Endothelial cell of umbilical vein (primary cell): ENCODE data around the gene COL13A1. TPM values are rescaled to one million over a fixed set of nuclear protein-coding genes. Genes with fewer than 3 reads are reported as not detected.
A peak's percentile ranks its signal among the peaks of the same experiment; 100 is the strongest.

ENCODE experiments used
- BruUV-seq: library from RNA; stranded (reverse); fragments of 400-500 nt; replicated peaks from 2 replicates; lab custom pipeline; 2021; lab: Mats Ljungman, UMichigan
- CTCF ChIA-PET: fragments of 300-600, 350-600 bp; sonication (Branson Sonifier 250); formaldehyde crosslinking; loops from one replicate; lab custom pipeline; 2021; ENCODE audit warnings: antibody characterized with exemption, inconsistent platforms; lab: Charles Lee
- POLR2A ChIA-PET: fragments of 300-600, 350-600 bp; sonication (Branson Sonifier 250); formaldehyde crosslinking; loops from one replicate; lab custom pipeline; 2021; ENCODE audit warnings: antibody characterized with exemption, inconsistent platforms; lab: Charles Lee
- DNase-seq: peaks from one replicate; pipeline ENCODE4 v3.0.0-alpha.2; 2011; ENCODE audit warnings: low read depth, low spot score
- FAIRE-seq: peaks from 2 replicates; lab custom pipeline; 2011; peaks lifted over from hg19 to GRCh38; lab: Jason Lieb, UNC
- H2AFZ ChIP-seq: 2 replicates; pipeline ENCODE4 v1.6.0; 2012; ENCODE audit warnings: low read depth, low read length, control low read depth, inconsistent platforms
- H3K27ac ChIP-seq: 2 replicates; pipeline ENCODE4 v1.5.1; 2011; ENCODE audit warnings: low read depth, mild to moderate bottlenecking, control low read depth, low read length, moderate library complexity; ENCODE audit not compliant: insufficient read depth
- H3K27me3 ChIP-seq, 2 experiments: 2 replicates each; pipeline versions ENCODE4 v1.6.0 to v1.6.1; 2011; ENCODE audit warnings: low read length in 2 of 2, mixed read lengths in 1 of 2; ENCODE audit not compliant: control insufficient read depth in 2 of 2, insufficient read depth in 2 of 2
- H3K36me3 ChIP-seq, 2 experiments: 2 replicates in 1 of 2; 3 replicates in 1 of 2; pipeline ENCODE4 v1.5.1; 2011; ENCODE audit warnings: low read length in 2 of 2, mild to moderate bottlenecking in 1 of 2, moderate library complexity in 1 of 2; ENCODE audit not compliant: control insufficient read depth in 2 of 2, insufficient read depth in 2 of 2; ENCODE audit errors: extremely low read depth in 1 of 2
- H3K4me1 ChIP-seq: 3 replicates; pipeline ENCODE4 v1.5.1; 2011; ENCODE audit warnings: mild to moderate bottlenecking, low read length; ENCODE audit not compliant: control insufficient read depth, insufficient read depth; ENCODE audit errors: extremely low read depth
- H3K4me2 ChIP-seq: 2 replicates; pipeline ENCODE4 v1.6.1; 2011; ENCODE audit warnings: low read length, control low read depth, mixed read lengths; ENCODE audit not compliant: insufficient read depth
- H3K4me3 ChIP-seq, 3 experiments: fragments of 200-600 bp in 1 of 3; sonication (generic), shearing (Covaris generic) in 1 of 3; replicated peaks in 1 of 3; 2 replicates each; pipeline ENCODE4 v1.5.1; 2011 to 2016; ENCODE audit warnings: control low read depth in 3 of 3, low read length in 3 of 3, mild to moderate bottlenecking in 2 of 3, inconsistent platforms in 1 of 3, low read depth in 1 of 3, moderate library complexity in 1 of 3; ENCODE audit not compliant: insufficient read depth in 1 of 3
- H3K79me2 ChIP-seq: 2 replicates; pipeline ENCODE4 v1.6.0; 2012; ENCODE audit warnings: low read length, inconsistent platforms; ENCODE audit not compliant: control insufficient read depth, insufficient read depth
- H3K9ac ChIP-seq: replicated peaks from 2 replicates; pipeline ENCODE3; 2011; ENCODE audit warnings: low read length, control low read depth; ENCODE audit not compliant: insufficient read depth; ENCODE audit errors: extremely low read depth
- H3K9me1 ChIP-seq: replicated peaks from 3 replicates; pipeline ENCODE4 v1.6.0; 2011; ENCODE audit warnings: mild to moderate bottlenecking, low read length; ENCODE audit not compliant: control insufficient read depth, insufficient read depth; ENCODE audit errors: extremely low read depth
- H3K9me3 ChIP-seq: replicated peaks from 2 replicates; pipeline ENCODE4 v1.5.1; 2012; ENCODE audit warnings: low read length, inconsistent platforms; ENCODE audit not compliant: control insufficient read depth, insufficient read depth
- H4K20me1 ChIP-seq: replicated peaks from 2 replicates; pipeline ENCODE3; 2011; ENCODE audit warnings: mild to moderate bottlenecking, low read length; ENCODE audit not compliant: control insufficient read depth, insufficient read depth; ENCODE audit errors: extremely low read depth
- EZH2 ChIP-seq: IDR thresholded peaks from 2 replicates; pipeline ENCODE4 v1.6.1; 2012; ENCODE audit warnings: borderline replicate concordance, low read depth, mild to moderate bottlenecking, moderate library complexity, low read length, inconsistent platforms; ENCODE audit not compliant: severe bottlenecking
- FOS ChIP-seq: IDR thresholded peaks from 2 replicates; pipeline ENCODE4 v1.6.1; 2011; ENCODE audit warnings: mild to moderate bottlenecking, low read length, moderate library complexity, borderline replicate concordance; ENCODE audit not compliant: insufficient read depth
- GATA2 ChIP-seq: IDR thresholded peaks from 2 replicates; pipeline ENCODE4 v1.7.0; 2011; ENCODE audit warnings: low read depth, mild to moderate bottlenecking, moderate library complexity, mixed read lengths, low read length; ENCODE audit not compliant: insufficient read length, insufficient read depth
- JUN ChIP-seq: IDR thresholded peaks from 2 replicates; pipeline ENCODE4 v1.6.1; 2011; ENCODE audit warnings: borderline replicate concordance, low read depth; ENCODE audit not compliant: insufficient read length, insufficient read depth
- MAX ChIP-seq: IDR thresholded peaks from 2 replicates; pipeline ENCODE4 v1.6.1; 2011; ENCODE audit not compliant: insufficient read depth, insufficient read length
- MYC ChIP-seq: IDR thresholded peaks from one replicate; pipeline ENCODE4 v1.6.1; 2011; ENCODE audit warnings: mild to moderate bottlenecking, low read depth, low read length
- POLR2A ChIP-seq: IDR thresholded peaks from 2 replicates; pipeline ENCODE4 v1.6.1; 2012; ENCODE audit warnings: low read depth, mild to moderate bottlenecking, control low read depth, low read length
- POLR2AphosphoS5 ChIP-seq: IDR thresholded peaks from 2 replicates; pipeline ENCODE4 v1.6.1; 2012; ENCODE audit warnings: low read depth, mild to moderate bottlenecking, control low read depth, low read length, moderate library complexity; ENCODE audit not compliant: insufficient read depth
- dilution Hi-C: fragments of 300-500 bp; cut with MboI; formaldehyde crosslinking; loops from one replicate; pipeline ENCODE4 v1.15.0; 2019; ENCODE audit warnings: low sequenced_read_pairs; ENCODE audit not compliant: extremely low pct_ligation_motif_present
- intact Hi-C: fragments of 100-400 bp; cut with micrococcal nuclease; formaldehyde crosslinking; loops from one replicate; pipeline ENCODE4 v1.10.0; 2022
- polyA plus RNA-seq, 4 experiments: library from polyadenylated mRNA; depleted of rRNA in 3 of 4; stranded (reverse) in 3 of 4; unstranded in 1 of 4; fragments of >200 nt; gene quantifications; 2 replicates each; pipeline versions ENCODE4 v1.2.1 to v1.2.3, GENCODE V29; 2011 to 2012; ENCODE audit warnings: missing spikeins in 1 of 4
- total RNA-seq: library from RNA; stranded (reverse); gene quantifications from 2 replicates; pipeline ENCODE4 v1.2.3, GENCODE V29; 2021
- TF ChIP-seq, protein P1 (sequence below), 2 donors: IDR thresholded peaks; 1 replicate in 1 of 2; 2 replicates in 1 of 2; pipeline ENCODE4 v1.5.1; 2011; ENCODE audit warnings: low read length in 2 of 2, mild to moderate bottlenecking in 2 of 2, moderate library complexity in 2 of 2, control low read depth in 1 of 2, inconsistent platforms in 1 of 2, low read depth in 1 of 2; ENCODE audit not compliant: insufficient read depth in 1 of 2; ENCODE audit errors: extremely low read depth in 1 of 2

COL13A1 gene
- total and polyA plus RNA-seq, 2 donors (not counting 3 experiments of a cell fraction or from before 2014, with no cell fraction given) = 21.4 to 47.5 TPM

GRCh38 chr10:69901628-69902505 lies 100.2 kb downstream of the COL13A1 start:
- H3K4me2 ChIP-seq = no peak overlapping the region
- H3K4me1 ChIP-seq = peaks cover 11% of the 10 kb centered on the region
- H2AFZ ChIP-seq = peak overlapping the region; percentile 21
- POLR2A ChIA-PET = interaction anchor here (0.7 kb wide), 1 partner anchor 12 kb away, joined by 3 read pairs; no protein-coding TSS in a partner anchor
- DNase-seq = peak; percentile 71
- no peaks in the 10 kb centered on the region for H3K27me3 ChIP-seq
- intact Hi-C loops = loop anchor here (1.0 kb wide), 1 partner anchor 12 kb away; no protein-coding TSS in a partner anchor
- H3K9me3 ChIP-seq = no peaks in the 10 kb centered on the region
- no TSS peak for BruUV-seq
- peak overlapping the region; percentile 32 for H3K9ac ChIP-seq
- no peaks in the 10 kb centered on the region for H3K79me2 ChIP-seq
- no peaks in the 10 kb centered on the region for H3K9me1 ChIP-seq
- dilution Hi-C loops = no loop called here
- H4K20me1 ChIP-seq = no peaks in the 10 kb centered on the region
- CTCF ChIA-PET = interaction anchor here (0.6 to 3.9 kb wide), 22 partner anchors 10 to 114 kb away, joined by 3 to 66 read pairs (median 4); no protein-coding TSS in a partner anchor
- TF ChIP-seq EZH2 (no peak), JUN (no peak), FOS (no peak), GATA2 (no peak), POLR2A (no peak), MAX (peak; percentile 65), MYC (peak; percentile 51), POLR2AphosphoS5 (peak; percentile 13)
- TF ChIP-seq, protein P1, sequence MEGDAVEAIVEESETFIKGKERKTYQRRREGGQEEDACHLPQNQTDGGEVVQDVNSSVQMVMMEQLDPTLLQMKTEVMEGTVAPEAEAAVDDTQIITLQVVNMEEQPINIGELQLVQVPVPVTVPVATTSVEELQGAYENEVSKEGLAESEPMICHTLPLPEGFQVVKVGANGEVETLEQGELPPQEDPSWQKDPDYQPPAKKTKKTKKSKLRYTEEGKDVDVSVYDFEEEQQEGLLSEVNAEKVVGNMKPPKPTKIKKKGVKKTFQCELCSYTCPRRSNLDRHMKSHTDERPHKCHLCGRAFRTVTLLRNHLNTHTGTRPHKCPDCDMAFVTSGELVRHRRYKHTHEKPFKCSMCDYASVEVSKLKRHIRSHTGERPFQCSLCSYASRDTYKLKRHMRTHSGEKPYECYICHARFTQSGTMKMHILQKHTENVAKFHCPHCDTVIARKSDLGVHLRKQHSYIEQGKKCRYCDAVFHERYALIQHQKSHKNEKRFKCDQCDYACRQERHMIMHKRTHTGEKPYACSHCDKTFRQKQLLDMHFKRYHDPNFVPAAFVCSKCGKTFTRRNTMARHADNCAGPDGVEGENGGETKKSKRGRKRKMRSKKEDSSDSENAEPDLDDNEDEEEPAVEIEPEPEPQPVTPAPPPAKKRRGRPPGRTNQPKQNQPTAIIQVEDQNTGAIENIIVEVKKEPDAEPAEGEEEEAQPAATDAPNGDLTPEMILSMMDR (IDR thresholded peaks at IDR 0.05; ENCODE audit: extremely low read depth in 1 of 2, insufficient read depth in 1 of 2, low read depth in 1 of 2, low read length in 2 of 2) = peak; percentile 71 to 81
- FAIRE-seq = peak; percentile 81
- H3K36me3 ChIP-seq = no peaks in the 10 kb centered on the region
- peak overlapping the region; percentile 38 for H3K27ac ChIP-seq
- no peak overlapping the region for H3K4me3 ChIP-seq
